A673 (cell line): Measurements from ENCODE around the gene CKAP4.

Source experiments
- CTCF ChIP-seq: fragments of 300-800, 200-600 bp; sonication (generic); conservative IDR thresholded peaks from 2 replicates; pipeline ENCODE4 v1.5.1; 2017; ENCODE audit warnings: low read depth, mild to moderate bottlenecking, antibody characterized with exemption, low read length, moderate library complexity, mixed read lengths
- EZH2 ChIP-seq: fragments of 200-600 bp; sonication (generic); IDR thresholded peaks from 2 replicates; pipeline ENCODE4 v1.6.1; 2017; ENCODE audit warnings: borderline replicate concordance, low read depth, mild to moderate bottlenecking, mixed read lengths, antibody characterized with exemption, low read length; ENCODE audit not compliant: poor library complexity, severe bottlenecking

- TF ChIP-seq EZH2 = no peak
- no peak for TF ChIP-seq CTCF
Observed at GRCh38 chr12:106256524-106256923, 8.7 kb upstream of the CKAP4 start.
